Endodermal cell (in vitro differentiated cells): ENCODE results near the gene IRF3. TPM values are rescaled to one million over a fixed set of nuclear protein-coding genes. Genes with fewer than 3 reads are reported as not detected.

ENCODE experiments used
- DNase-seq: peaks from one replicate; pipeline ENCODE4 v3.0.0-alpha.2; 2017
- H3K27ac ChIP-seq: 2 replicates; pipeline ENCODE4 v1.5.1; 2013; ENCODE audit warnings: mild to moderate bottlenecking, low read depth, low read length, moderate library complexity
- H3K27me3 ChIP-seq: 2 replicates; pipeline ENCODE4 v1.6.1; 2013; ENCODE audit warnings: mild to moderate bottlenecking, low read length, moderate library complexity; ENCODE audit not compliant: insufficient read depth, control insufficient read depth, poor library complexity, severe bottlenecking
- H3K36me3 ChIP-seq: 2 replicates; pipeline ENCODE4 v1.7.0; 2013; ENCODE audit warnings: mild to moderate bottlenecking, low read length, moderate library complexity; ENCODE audit not compliant: control insufficient read depth, insufficient read depth
- H3K4me1 ChIP-seq: one replicate; pipeline ENCODE4 v1.7.0; 2013; ENCODE audit warnings: low read length; ENCODE audit not compliant: control insufficient read depth, insufficient read depth
- H3K4me3 ChIP-seq: 2 replicates; pipeline ENCODE4 v1.5.1; 2013; ENCODE audit warnings: mild to moderate bottlenecking, low read length, moderate library complexity
- H3K9ac ChIP-seq: 2 replicates; pipeline ENCODE4 v1.6.1; 2013; ENCODE audit warnings: mild to moderate bottlenecking, low read length, moderate library complexity; ENCODE audit not compliant: poor library complexity, severe bottlenecking; ENCODE audit errors: extremely low read depth
- H3K9me3 ChIP-seq: 2 replicates; pipeline ENCODE4 v1.6.1; 2013; ENCODE audit warnings: mild to moderate bottlenecking, low read length, moderate library complexity; ENCODE audit not compliant: control insufficient read depth
- H3K27ac Mint-ChIP-seq: 2 replicates; pipeline ENCODE4 v1.8.0; 2020; ENCODE audit warnings: mixed read lengths
- H3K27me3 Mint-ChIP-seq: 2 replicates; pipeline ENCODE4 v1.8.0; 2021; ENCODE audit warnings: mild to moderate bottlenecking, mixed read lengths; ENCODE audit not compliant: insufficient read depth
- H3K36me3 Mint-ChIP-seq: 2 replicates; pipeline ENCODE4 v1.8.0; 2020; ENCODE audit warnings: low read depth, mixed read lengths
- H3K4me1 Mint-ChIP-seq: 2 replicates; pipeline ENCODE4 v1.8.0; 2020; ENCODE audit warnings: mixed read lengths
- H3K4me3 Mint-ChIP-seq: 2 replicates; pipeline ENCODE4 v1.8.0; 2020; ENCODE audit warnings: mild to moderate bottlenecking, moderate library complexity, mixed read lengths
- H3K9me3 Mint-ChIP-seq: 2 replicates; pipeline ENCODE4 v1.8.0; 2020; ENCODE audit warnings: mild to moderate bottlenecking, mixed read lengths
- WGBS, 2 experiments: methylation state at CpG; one replicate each; pipeline versions ENCODE4 v1.1.5 to v1.1.7; 2013; ENCODE audit warnings: missing lambda C conversion rate in 2 of 2, mixed read lengths in 1 of 2; ENCODE audit not compliant: insufficient coverage in 1 of 2, insufficient read length in 1 of 2; 5-methylcytosine and 5-hydroxymethylcytosine counted together
- total RNA-seq, 2 donors: library from RNA; stranded (reverse); fragmentation: NEBNext Ultra II Directional in 1 of 2; extraction: Animal tissue kit (Norgen Biotek cat#: 25700) in 1 of 2; gene quantifications; 2 replicates in 1 of 2; 3 replicates in 1 of 2; pipeline ENCODE4 v1.2.1, GENCODE V29; 2021
- TF ChIP-seq, protein P1 (sequence below): fragments of 200-600 bp; sonication (generic); conservative IDR thresholded peaks from 2 replicates; pipeline ENCODE4 v1.5.0; 2021; ENCODE audit warnings: antibody characterized with exemption, mild to moderate bottlenecking

The IRF3 gene
- total RNA-seq, 2 donors from 2014 or later, result 127 to 128 TPM

DNA sequence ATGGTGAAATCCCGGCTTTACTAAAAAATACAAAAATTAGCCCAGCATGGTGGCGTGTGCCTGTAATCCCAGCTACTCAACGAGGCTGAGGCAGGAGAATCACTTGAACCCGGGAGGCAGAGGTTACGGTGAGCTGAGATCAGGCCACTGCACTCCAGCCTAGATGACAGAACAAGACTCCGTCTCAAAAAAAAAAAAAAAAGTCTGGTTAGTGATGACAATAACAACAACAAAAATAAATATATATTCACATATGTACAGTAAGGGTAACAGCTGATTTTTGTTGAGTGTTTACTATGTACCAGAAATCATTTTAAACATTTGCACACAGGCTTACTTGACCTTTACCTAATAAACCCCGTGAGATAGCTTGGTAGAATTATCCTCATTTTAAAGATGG is 48.7 kb downstream of the IRF3 start:
- DNase-seq, result no peak
- Histone ChIP-seq H3K36me3 (peaks cover 74% of the 10 kb centered on the region), H3K9me3 (no peaks in the 10 kb centered on the region), H3K27me3 (no peaks in the 10 kb centered on the region), H3K4me3 (no peak overlapping the region), H3K27ac (no peak overlapping the region), H3K4me1 (no peaks in the 10 kb centered on the region), H3K9ac (no peak overlapping the region)
- Mint-ChIP-seq H3K4me3 (no peak overlapping the region), H3K36me3 (peaks cover 77% of the 10 kb centered on the region), H3K27ac (no peak overlapping the region), H3K4me1 (no peaks in the 10 kb centered on the region), H3K27me3 (no peaks in the 10 kb centered on the region), H3K9me3 (no peaks in the 10 kb centered on the region)
- TF ChIP-seq, protein P1, sequence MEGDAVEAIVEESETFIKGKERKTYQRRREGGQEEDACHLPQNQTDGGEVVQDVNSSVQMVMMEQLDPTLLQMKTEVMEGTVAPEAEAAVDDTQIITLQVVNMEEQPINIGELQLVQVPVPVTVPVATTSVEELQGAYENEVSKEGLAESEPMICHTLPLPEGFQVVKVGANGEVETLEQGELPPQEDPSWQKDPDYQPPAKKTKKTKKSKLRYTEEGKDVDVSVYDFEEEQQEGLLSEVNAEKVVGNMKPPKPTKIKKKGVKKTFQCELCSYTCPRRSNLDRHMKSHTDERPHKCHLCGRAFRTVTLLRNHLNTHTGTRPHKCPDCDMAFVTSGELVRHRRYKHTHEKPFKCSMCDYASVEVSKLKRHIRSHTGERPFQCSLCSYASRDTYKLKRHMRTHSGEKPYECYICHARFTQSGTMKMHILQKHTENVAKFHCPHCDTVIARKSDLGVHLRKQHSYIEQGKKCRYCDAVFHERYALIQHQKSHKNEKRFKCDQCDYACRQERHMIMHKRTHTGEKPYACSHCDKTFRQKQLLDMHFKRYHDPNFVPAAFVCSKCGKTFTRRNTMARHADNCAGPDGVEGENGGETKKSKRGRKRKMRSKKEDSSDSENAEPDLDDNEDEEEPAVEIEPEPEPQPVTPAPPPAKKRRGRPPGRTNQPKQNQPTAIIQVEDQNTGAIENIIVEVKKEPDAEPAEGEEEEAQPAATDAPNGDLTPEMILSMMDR, result no peak
- WGBS, 2 experiments, result 97 to 98% methylated on average over 4 to 6 of the region's 7 CpGs

DNA sequence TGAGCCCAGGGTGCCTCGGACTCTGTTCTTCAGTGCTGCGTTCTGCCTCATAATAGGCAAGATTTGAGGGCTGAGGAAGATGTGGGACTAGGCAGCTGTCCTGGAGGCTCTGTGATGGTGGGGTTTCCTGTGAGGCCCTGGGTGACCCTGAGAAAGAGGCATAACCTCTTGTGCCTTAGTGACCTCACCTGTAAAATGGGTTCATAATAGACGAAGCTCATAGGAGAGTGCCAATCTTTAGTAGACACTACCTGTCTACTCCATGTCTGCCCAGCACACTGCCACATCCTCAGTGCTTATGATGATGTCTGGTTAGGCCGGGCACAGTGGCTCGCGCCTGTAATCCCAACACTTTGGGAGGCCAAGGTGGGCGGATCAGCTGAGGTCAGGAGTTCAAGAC is 49.1 kb downstream of the IRF3 start:
- Mint-ChIP-seq H3K27ac (no peak overlapping the region), H3K4me1 (no peaks in the 10 kb centered on the region), H3K9me3 (no peaks in the 10 kb centered on the region), H3K27me3 (no peaks in the 10 kb centered on the region), H3K4me3 (no peak overlapping the region), H3K36me3 (peaks cover 73% of the 10 kb centered on the region)
- H3K4me1 ChIP-seq, result no peaks in the 10 kb centered on the region
- H3K9me3 ChIP-seq, result no peaks in the 10 kb centered on the region
- H3K9ac ChIP-seq, result no peak overlapping the region
- DNase-seq, result no peak
- H3K36me3 ChIP-seq, result peaks cover 70% of the 10 kb centered on the region
- no peak overlapping the region for H3K4me3 ChIP-seq
- no peak overlapping the region for H3K27ac ChIP-seq
- H3K27me3 ChIP-seq, result no peaks in the 10 kb centered on the region
- TF ChIP-seq, protein P1, result no peak
- 95 to 96% methylated on average over 6 to 7 of the region's 7 CpGs for WGBS, 2 experiments

DNA sequence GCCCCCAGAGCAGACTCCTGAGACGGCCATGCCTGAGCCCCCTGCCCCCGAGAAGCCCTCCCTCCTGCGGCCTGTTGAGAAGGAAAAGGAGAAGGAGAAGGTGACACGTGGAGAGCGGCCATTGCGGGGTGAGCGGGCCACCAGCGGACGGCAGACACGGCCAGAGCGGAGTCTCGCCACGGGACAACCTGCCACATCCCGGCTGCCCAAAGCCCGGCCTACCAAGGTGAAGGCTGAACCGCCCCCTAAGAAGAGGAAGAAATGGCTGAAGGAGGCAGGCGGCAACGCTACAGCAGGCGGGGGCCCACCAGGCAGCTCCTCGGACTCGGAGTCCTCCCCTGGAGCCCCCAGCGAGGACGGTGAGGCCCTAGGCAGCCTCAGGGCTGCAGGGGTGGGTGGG is 49.8 kb downstream of the IRF3 start:
- H3K27ac ChIP-seq, result no peak overlapping the region
- H3K9ac ChIP-seq, result no peak overlapping the region
- DNase-seq, result no peak
- H3K27me3 ChIP-seq, result no peaks in the 10 kb centered on the region
- Mint-ChIP-seq H3K27me3 (no peaks in the 10 kb centered on the region), H3K4me1 (no peaks in the 10 kb centered on the region), H3K4me3 (no peak overlapping the region), H3K27ac (no peak overlapping the region), H3K9me3 (no peaks in the 10 kb centered on the region), H3K36me3 (peaks cover 75% of the 10 kb centered on the region)
- H3K9me3 ChIP-seq, result no peaks in the 10 kb centered on the region
- no peaks in the 10 kb centered on the region for H3K4me1 ChIP-seq
- peaks cover 71% of the 10 kb centered on the region for H3K36me3 ChIP-seq
- H3K4me3 ChIP-seq, result no peak overlapping the region
- 93 to 96% methylated on average over 18 to 23 of the region's 23 CpGs for WGBS, 2 experiments
- TF ChIP-seq, protein P1, result no peak
